HFF-Myc (cell line): ENCODE measurements around the gene EPHB2.

Experiments used
- DNase-seq: peaks from one replicate; pipeline ENCODE4 v3.0.0-alpha.2; 2011; ENCODE audit warnings: low read depth; ENCODE audit errors: extremely low read depth
- H3K4me3 ChIP-seq: replicated peaks from 2 replicates; pipeline ENCODE4 v1.5.1; 2011; ENCODE audit warnings: low read depth, mild to moderate bottlenecking, control low read depth, low read length
- CTCF ChIP-seq: IDR thresholded peaks from 2 replicates; pipeline ENCODE4 v1.5.1; 2012; ENCODE audit warnings: mild to moderate bottlenecking, low read depth, low read length, control low read depth; ENCODE audit errors: missing control alignments

EPHB2 gene

GRCh38 chr1:22915816-22916470, 205.3 kb downstream of the EPHB2 start:
- TF ChIP-seq CTCF, result no peak
- no peak overlapping the region for H3K4me3 ChIP-seq
- no peak for DNase-seq

- no peak overlapping the region for H3K4me3 ChIP-seq
- TF ChIP-seq CTCF, result no peak
- no peak for DNase-seq
Measured at GRCh38 chr1:22916471-22916820, 205.8 kb downstream of the EPHB2 start.

DNA sequence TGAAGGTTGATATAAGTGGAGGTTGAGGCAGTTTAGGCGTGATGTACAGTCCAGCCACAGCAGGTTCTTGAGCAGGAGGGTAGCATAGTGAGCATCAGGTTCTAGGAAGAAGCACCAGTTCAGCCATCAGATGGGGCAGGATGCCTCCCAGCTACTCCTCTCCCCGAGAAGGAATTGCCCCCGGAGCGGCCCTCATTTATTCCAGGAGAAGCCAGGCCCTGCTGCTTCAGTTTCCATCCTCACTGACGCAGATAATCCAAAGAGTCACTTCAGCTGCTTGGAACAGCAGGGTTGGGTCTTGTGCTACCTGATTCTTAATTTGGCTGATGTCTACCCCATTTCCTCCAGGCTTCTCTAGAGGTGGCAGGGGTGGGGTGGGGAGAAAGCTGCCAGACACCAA, 207.3 kb downstream of the EPHB2 start:
- TF ChIP-seq CTCF, result no peak
- no peak for DNase-seq
- no peak overlapping the region for H3K4me3 ChIP-seq

GRCh38 chr1:22918644-22919043, 208.0 kb downstream of the EPHB2 start:
- TF ChIP-seq CTCF, result no peak
- DNase-seq, result no peak
- H3K4me3 ChIP-seq, result no peak overlapping the region

- no peak for DNase-seq
- no peak for TF ChIP-seq CTCF
- no peak overlapping the region for H3K4me3 ChIP-seq
Measured at GRCh38 chr1:22919341-22920025, 208.8 kb downstream of the EPHB2 start.

DNA sequence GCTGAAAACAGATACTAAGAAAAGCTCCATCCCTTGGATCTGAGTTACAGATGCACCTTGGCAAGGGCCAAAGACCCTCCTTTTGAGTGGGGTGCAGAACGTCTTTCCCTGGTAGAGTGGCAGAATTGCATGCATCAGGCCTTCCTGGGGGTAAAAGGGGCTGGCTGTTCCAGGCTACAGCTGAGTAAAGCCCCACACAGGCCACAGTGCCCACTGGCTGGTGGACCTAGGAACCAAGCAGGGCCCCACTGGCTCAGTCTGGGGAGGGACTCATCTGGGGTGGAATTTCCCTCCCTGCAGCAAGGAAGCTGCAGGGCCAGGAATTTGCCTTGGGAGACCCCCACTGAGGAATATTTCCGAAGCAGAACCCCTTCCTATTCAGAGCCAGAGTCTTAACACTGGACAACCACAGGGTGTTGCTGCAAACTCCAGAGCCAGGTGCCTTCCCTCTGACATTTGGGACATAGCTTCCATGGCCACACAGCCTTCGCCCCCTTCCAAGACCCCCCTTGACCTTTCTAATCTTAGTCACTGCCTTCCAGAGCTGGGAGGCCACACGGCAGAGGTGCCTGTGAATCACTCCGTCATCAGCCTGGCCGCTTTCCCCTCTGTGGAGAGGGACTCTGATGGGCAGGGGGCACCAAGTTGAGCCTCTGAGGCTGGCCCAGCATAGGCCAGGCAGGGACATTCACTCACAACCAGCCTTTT, 209.5 kb downstream of the EPHB2 start:
- no peak for TF ChIP-seq CTCF
- no peak for DNase-seq
- H3K4me3 ChIP-seq, result no peak overlapping the region
